Esophagus muscularis mucosa (tissue), 4 donors: ENCODE results near the gene HPRT1. TPM values are rescaled to one million over a fixed set of nuclear protein-coding genes. Genes with fewer than 3 reads are reported as not detected.
A peak's percentile ranks its signal among the peaks of the same experiment; 100 is the strongest.

ENCODE experiments used
- DNase-seq: peaks from one replicate; pipeline ENCODE4 v3.0.0-alpha.2; 2017; ENCODE audit errors: extremely low spot score
- H3K27ac ChIP-seq, 4 donors: fragments of 200-600 bp; sonication (generic); replicated peaks in 1 of 4; 1 replicate in 3 of 4; 2 replicates in 1 of 4; pipeline ENCODE4 v1.5.1; 2016 to 2019; ENCODE audit warnings: mild to moderate bottlenecking in 1 of 4
- H3K27me3 ChIP-seq, 4 donors: fragments of 200-600 bp; sonication (generic); one replicate each; pipeline versions ENCODE4 v1.5.1 to v1.6.0; 2016 to 2019
- H3K36me3 ChIP-seq, 4 donors: fragments of 200-600 bp; sonication (generic); one replicate each; pipeline ENCODE4 v1.5.1; 2016 to 2019
- H3K4me1 ChIP-seq, 4 donors: fragments of 200-600 bp; sonication (generic); one replicate each; pipeline ENCODE4 v1.5.1; 2016 to 2019
- H3K4me3 ChIP-seq, 4 donors: fragments of 200-600 bp; sonication (generic); 1 replicate in 2 of 4; 2 replicates in 2 of 4; pipeline ENCODE4 v1.5.1; 2016 to 2019; ENCODE audit warnings: mild to moderate bottlenecking in 4 of 4, moderate library complexity in 1 of 4
- H3K9me3 ChIP-seq, 4 donors: fragments of 200-600 bp; sonication (generic); 1 replicate in 3 of 4; 2 replicates in 1 of 4; pipeline ENCODE4 v1.5.1; 2016 to 2019
- CTCF ChIP-seq, 3 experiments: fragments of 200-600 bp in 2 of 3; fragments of 450-650 bp in 1 of 3; sonication (generic) in 2 of 3; IDR thresholded peaks; one replicate each; pipeline ENCODE4 v1.5.1; 2017 to 2019; ENCODE audit warnings: antibody characterized with exemption in 3 of 3, mild to moderate bottlenecking in 2 of 3, moderate library complexity in 1 of 3
- EP300 ChIP-seq: sonication (generic); formaldehyde crosslinking; IDR thresholded peaks from one replicate; pipeline ENCODE4 v1.6.1; 2017; ENCODE audit warnings: antibody characterized with exemption
- POLR2A ChIP-seq: fragments of 450-650 bp; IDR thresholded peaks from one replicate; pipeline ENCODE4 v1.6.1; 2017; ENCODE audit warnings: antibody characterized with exemption, moderate library complexity, mild to moderate bottlenecking, low read depth
- POLR2AphosphoS5 ChIP-seq, 2 donors: sonication (generic); formaldehyde crosslinking; IDR thresholded peaks; one replicate each; pipeline ENCODE4 v1.6.1; 2017; ENCODE audit warnings: antibody characterized with exemption in 2 of 2
- WGBS: methylation state at CpG from one replicate; pipeline ENCODE4 v1.1.5; 2018; 5-methylcytosine and 5-hydroxymethylcytosine counted together
- intact Hi-C: fragments of 100-400 bp; cut with DNase I; formaldehyde crosslinking; loops from one replicate; pipeline ENCODE4 v1.15.1; 2023
- total RNA-seq, 4 donors: library from RNA; depleted of rRNA; stranded (reverse); fragments of >200 nt; gene quantifications; one replicate each; pipeline versions ENCODE4 v1.1.0 to v1.2.1, GENCODE V29; 2016

Gene HPRT1
- total RNA-seq, 4 donors from 2014 or later: 5.8 to 10.8 (median 9.2) TPM

GRCh38 chrX:134502686-134503085, 42.7 kb downstream of the HPRT1 start:
- Histone ChIP-seq H3K27me3 (no peaks in the 10 kb centered on the region), H3K4me3 (no peak overlapping the region), H3K4me1 (peaks cover 0 to 12% (median 4%) of the 10 kb centered on the region in 4 donors), H3K27ac (no peak overlapping the region), H3K9me3 (no peaks in the 10 kb centered on the region), H3K36me3 (peaks cover 0 to 9% (median 4%) of the 10 kb centered on the region in 4 donors)
- no peak for TF ChIP-seq CTCF (IDR thresholded peaks at IDR 0.05)
- TF ChIP-seq POLR2AphosphoS5 (IDR thresholded peaks at IDR 0.05): no peak
- TF ChIP-seq POLR2A: no peak
- TF ChIP-seq EP300: no peak
- DNase-seq: no peak
- intact Hi-C loops: no loop called here

- Histone ChIP-seq H3K36me3 (no peaks in the 10 kb centered on the region), H3K4me3 (no peak overlapping the region), H3K4me1 (no peaks in the 10 kb centered on the region), H3K27ac (no peak overlapping the region), H3K9me3 (no peaks in the 10 kb centered on the region), H3K27me3 (peaks cover 0 to 4% (median 0%) of the 10 kb centered on the region in 4 donors)
- TF ChIP-seq POLR2AphosphoS5 (IDR thresholded peaks at IDR 0.05) (no peak), EP300 (no peak)
- WGBS: 63% methylated on average over 7 of the region's 9 CpGs
- intact Hi-C loops: no loop called here
- no peak for DNase-seq
These were observed 52.6 kb downstream of the HPRT1 start for GRCh38 chrX:134512566-134512965.

DNA sequence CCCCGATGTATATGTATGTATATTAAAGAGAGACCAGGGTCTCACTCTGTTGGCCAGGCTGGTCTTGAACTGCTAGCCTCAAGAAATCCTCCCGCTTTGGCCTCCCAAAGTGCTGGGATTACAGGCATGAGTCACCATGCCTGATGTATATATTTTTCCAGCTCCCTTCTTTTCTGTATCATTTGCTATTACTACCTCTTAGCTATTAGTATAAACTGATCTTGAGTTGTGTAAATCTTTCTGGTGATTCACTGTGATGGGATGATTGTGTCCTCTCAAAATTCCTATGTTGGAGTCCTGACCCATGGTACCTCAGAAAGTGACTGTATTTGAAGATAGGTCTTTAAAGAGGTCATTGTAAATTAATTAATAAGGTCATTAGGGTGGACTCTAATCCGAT, 53.1 kb downstream of the HPRT1 start:
- intact Hi-C loops: no loop called here
- H3K27me3 ChIP-seq: peaks cover 0 to 4% (median 0%) of the 10 kb centered on the region in 4 donors
- no peaks in the 10 kb centered on the region for H3K4me1 ChIP-seq
- 84% methylated on average over 3 of the region's 3 CpGs for WGBS
- TF ChIP-seq EP300 (no peak), POLR2A (no peak), POLR2AphosphoS5 (IDR thresholded peaks at IDR 0.05) (no peak), CTCF (IDR thresholded peaks at IDR 0.05) (no peak)
- no peak overlapping the region for H3K4me3 ChIP-seq
- no peak for DNase-seq
- no peaks in the 10 kb centered on the region for H3K9me3 ChIP-seq
- no peak overlapping the region for H3K27ac ChIP-seq
- H3K36me3 ChIP-seq: no peaks in the 10 kb centered on the region

GRCh38 chrX:134520860-134521390, 61.0 kb downstream of the HPRT1 start:
- no peaks in the 10 kb centered on the region for H3K36me3 ChIP-seq
- intact Hi-C loops: loop anchor here (10.0 kb wide), 1 partner anchor 234 kb away; no protein-coding TSS in a partner anchor
- 79% methylated on average over 3 of the region's 3 CpGs for WGBS
- TF ChIP-seq CTCF (IDR thresholded peaks at IDR 0.05): peak; percentile 31 to 50 (median 45)
- no peak for TF ChIP-seq POLR2A
- H3K4me1 ChIP-seq: no peaks in the 10 kb centered on the region
- H3K4me3 ChIP-seq: no peak overlapping the region
- H3K9me3 ChIP-seq: no peaks in the 10 kb centered on the region
- DNase-seq: no peak
- no peak overlapping the region for H3K27ac ChIP-seq
- H3K27me3 ChIP-seq: no peaks in the 10 kb centered on the region

- H3K27ac ChIP-seq: no peak overlapping the region
- TF ChIP-seq POLR2A (no peak), EP300 (no peak), POLR2AphosphoS5 (IDR thresholded peaks at IDR 0.05) (no peak), CTCF (IDR thresholded peaks at IDR 0.05) (no peak)
- DNase-seq: no peak
- no peaks in the 10 kb centered on the region for H3K9me3 ChIP-seq
- H3K4me3 ChIP-seq: no peak overlapping the region
- intact Hi-C loops: loop anchor here (10.0 kb wide), 1 partner anchor 231 kb away; no protein-coding TSS in a partner anchor
- 94% methylated on average over 6 of the region's 6 CpGs for WGBS
- no peaks in the 10 kb centered on the region for H3K36me3 ChIP-seq
- no peaks in the 10 kb centered on the region for H3K4me1 ChIP-seq
- H3K27me3 ChIP-seq: no peaks in the 10 kb centered on the region
These were observed 64.2 kb downstream of the HPRT1 start for GRCh38 chrX:134524181-134524580.
